Measurements from ENCODE around the gene PSMD1.

GRCh38 chr2:231127480-231127879 lies 70.8 kb downstream of the PSMD1 start:
- TF ChIP-seq CTCF (IDR thresholded peaks at IDR 0.05) (no peak), POLR2A (IDR thresholded peaks at IDR 0.05) (no peak), EP300 (IDR thresholded peaks at IDR 0.05) (no peak)
